Endothelial cell of umbilical vein (primary cell): ENCODE measurements around the gene GPR162.

Experiments used
- CTCF ChIP-seq, 2 donors: IDR thresholded peaks; 1 replicate in 1 of 2; 2 replicates in 1 of 2; pipeline ENCODE4 v1.5.1; 2011; ENCODE audit warnings: low read length in 2 of 2, mild to moderate bottlenecking in 2 of 2, moderate library complexity in 2 of 2, control low read depth in 1 of 2, inconsistent platforms in 1 of 2, low read depth in 1 of 2; ENCODE audit not compliant: insufficient read depth in 1 of 2; ENCODE audit errors: extremely low read depth in 1 of 2
- EZH2 ChIP-seq: IDR thresholded peaks from 2 replicates; pipeline ENCODE4 v1.6.1; 2012; ENCODE audit warnings: borderline replicate concordance, low read depth, mild to moderate bottlenecking, moderate library complexity, low read length, inconsistent platforms; ENCODE audit not compliant: severe bottlenecking
- FOS ChIP-seq: IDR thresholded peaks from 2 replicates; pipeline ENCODE4 v1.6.1; 2011; ENCODE audit warnings: mild to moderate bottlenecking, low read length, moderate library complexity, borderline replicate concordance; ENCODE audit not compliant: insufficient read depth
- GATA2 ChIP-seq: IDR thresholded peaks from 2 replicates; pipeline ENCODE4 v1.7.0; 2011; ENCODE audit warnings: low read depth, mild to moderate bottlenecking, moderate library complexity, mixed read lengths, low read length; ENCODE audit not compliant: insufficient read length, insufficient read depth
- JUN ChIP-seq: IDR thresholded peaks from 2 replicates; pipeline ENCODE4 v1.6.1; 2011; ENCODE audit warnings: borderline replicate concordance, low read depth; ENCODE audit not compliant: insufficient read length, insufficient read depth
- MAX ChIP-seq: IDR thresholded peaks from 2 replicates; pipeline ENCODE4 v1.6.1; 2011; ENCODE audit not compliant: insufficient read depth, insufficient read length
- MYC ChIP-seq: IDR thresholded peaks from one replicate; pipeline ENCODE4 v1.6.1; 2011; ENCODE audit warnings: mild to moderate bottlenecking, low read depth, low read length
- POLR2A ChIP-seq: IDR thresholded peaks from 2 replicates; pipeline ENCODE4 v1.6.1; 2012; ENCODE audit warnings: low read depth, mild to moderate bottlenecking, control low read depth, low read length

GRCh38 chr12:6772726-6773589 is 48.7 kb upstream of the GPR162 start:
- TF ChIP-seq CTCF (IDR thresholded peaks at IDR 0.05; ENCODE audit: extremely low read depth in 1 of 2, insufficient read depth in 1 of 2, low read depth in 1 of 2, low read length in 2 of 2) (no peak), EZH2 (no peak), MAX (no peak), FOS (no peak), JUN (no peak), POLR2A (no peak), GATA2 (no peak), MYC (no peak)
